LoVo (cell line): ENCODE results near the gene APLN.

Experiments used
- DNase-seq: peaks from one replicate; pipeline ENCODE4 v3.0.0-alpha.2; 2016; ENCODE audit warnings: low spot score

Gene APLN

GRCh38 chrX:129659861-129660260 lies 5.1 kb upstream of the APLN start:
- DNase-seq = no peak

GRCh38 chrX:129659141-129659540 lies 4.4 kb upstream of the APLN start:
- DNase-seq = no peak

DNA sequence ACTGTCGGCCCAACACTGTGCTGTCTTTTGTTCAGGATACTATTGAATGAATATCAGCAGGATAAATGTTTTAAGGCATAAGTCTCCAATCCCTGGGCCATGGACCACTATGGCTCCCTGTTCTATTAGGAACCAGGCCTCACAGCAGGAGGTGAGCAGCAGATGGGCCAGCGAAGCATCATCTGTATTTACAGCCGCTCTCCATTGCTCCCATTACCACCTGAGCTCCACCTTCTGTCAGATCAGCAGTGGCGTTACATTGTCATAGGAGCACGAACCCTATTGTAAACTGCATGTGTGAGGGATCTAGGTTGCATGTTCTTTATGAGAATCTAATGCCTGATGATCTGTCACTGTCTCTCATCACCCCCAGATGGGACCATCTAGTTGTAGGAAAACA lies 3.7 kb upstream of the APLN start:
- no peak for DNase-seq

GRCh38 chrX:129655547-129656249 lies 942 bp upstream of the APLN start:
- DNase-seq = no peak

DNA sequence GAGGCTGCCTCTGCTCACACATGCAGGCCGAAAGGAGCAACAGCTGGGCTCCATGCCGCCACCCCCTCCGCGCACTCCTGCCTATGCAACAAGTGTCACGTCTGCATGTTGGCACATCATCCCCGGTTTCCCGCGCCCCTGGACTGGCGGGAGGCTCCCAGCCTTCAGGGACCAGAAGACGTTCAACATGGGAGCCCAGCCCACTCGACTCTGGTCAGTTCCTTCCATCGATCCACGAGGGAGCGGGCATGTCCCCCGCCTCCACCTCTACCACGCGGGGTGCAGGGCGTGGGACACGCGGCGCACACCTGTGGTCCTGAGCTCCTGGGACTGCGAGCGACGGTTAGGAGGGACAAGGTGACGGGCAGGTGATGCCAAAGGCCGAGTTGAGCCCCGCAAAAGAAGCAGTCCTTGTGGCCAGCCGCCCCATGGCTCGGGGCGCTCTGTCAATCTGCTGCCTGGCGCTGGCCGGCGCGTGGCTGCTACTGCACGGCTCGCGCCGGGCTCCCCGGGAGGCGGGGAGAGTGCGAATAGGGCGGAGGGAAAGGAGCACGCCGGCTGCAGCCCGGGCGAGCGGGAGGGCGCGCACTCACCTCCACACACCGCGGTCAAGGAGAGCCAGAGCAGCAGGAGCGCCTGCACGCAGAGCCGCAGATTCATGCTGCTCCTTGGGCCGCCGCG lies 645 bp downstream of the APLN start:
- DNase-seq = peak; percentile 3

DNA sequence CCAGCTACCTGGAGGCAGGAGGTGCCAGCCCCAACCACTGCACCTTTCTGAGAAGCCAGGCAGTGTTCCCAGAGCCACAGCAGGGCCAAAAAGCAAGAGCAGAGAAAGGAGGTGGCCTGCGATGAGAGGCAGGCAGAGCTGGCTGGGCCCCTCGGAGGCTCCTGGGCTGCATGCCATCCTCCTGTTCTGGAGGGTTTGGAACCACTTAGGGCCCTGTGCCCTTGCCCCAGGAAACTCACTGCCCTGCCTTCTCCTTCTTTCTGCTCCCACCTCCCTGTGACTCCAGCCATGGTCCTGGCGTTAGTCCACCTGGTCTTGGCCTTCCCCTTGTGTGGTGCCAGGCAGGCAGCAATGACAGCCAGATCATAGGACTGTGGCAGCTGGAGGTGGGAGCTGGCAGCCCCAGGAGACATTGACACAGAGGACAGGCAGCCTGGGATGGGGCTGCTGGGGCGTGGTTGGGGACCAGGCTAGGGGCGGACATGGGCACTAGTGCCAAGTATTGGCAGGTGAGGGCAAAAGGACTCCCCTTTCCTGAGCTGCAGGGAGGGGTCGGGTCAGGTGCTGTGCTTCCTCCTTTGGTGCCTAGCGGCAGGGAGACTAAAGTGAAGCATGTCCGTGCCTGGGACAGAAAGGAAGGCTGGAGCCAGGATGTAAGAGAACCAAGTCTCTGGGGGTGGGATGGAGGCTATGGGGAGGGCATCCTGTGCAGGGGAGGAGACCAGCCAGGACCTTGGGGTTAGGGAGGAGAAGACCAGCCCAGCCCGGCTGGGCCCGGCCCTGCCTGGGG lies 1.4 kb downstream of the APLN start:
- no peak for DNase-seq

DNA sequence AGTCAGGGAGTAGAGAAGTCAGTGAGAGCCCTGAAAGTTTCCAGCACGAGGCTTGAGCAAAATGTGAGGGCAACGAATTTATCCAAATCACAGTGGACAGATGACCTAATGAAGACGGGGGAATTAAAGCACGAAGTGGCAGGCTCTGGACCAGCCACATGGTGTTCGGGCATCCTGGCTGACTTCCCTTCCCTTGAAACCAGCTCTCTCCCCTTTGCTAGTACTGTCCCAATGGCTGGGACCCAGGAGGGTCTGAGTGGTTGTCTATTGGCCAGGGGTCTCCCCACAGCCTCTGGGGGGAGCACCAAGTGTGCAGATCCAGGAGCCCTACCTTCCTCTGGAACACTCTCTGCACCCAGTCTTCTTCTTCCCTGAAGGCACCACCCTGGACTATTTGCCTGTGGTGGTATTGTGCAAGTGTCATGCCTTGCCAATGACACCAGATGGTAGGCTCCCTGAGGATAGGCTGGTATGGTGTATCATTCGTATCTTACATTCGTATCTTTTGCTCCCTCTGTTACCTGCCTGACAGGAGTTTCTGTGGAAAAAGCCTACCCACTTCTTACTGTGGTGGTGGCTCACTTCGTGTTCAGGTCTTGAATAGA lies 2.1 kb downstream of the APLN start:
- no peak for DNase-seq

DNA sequence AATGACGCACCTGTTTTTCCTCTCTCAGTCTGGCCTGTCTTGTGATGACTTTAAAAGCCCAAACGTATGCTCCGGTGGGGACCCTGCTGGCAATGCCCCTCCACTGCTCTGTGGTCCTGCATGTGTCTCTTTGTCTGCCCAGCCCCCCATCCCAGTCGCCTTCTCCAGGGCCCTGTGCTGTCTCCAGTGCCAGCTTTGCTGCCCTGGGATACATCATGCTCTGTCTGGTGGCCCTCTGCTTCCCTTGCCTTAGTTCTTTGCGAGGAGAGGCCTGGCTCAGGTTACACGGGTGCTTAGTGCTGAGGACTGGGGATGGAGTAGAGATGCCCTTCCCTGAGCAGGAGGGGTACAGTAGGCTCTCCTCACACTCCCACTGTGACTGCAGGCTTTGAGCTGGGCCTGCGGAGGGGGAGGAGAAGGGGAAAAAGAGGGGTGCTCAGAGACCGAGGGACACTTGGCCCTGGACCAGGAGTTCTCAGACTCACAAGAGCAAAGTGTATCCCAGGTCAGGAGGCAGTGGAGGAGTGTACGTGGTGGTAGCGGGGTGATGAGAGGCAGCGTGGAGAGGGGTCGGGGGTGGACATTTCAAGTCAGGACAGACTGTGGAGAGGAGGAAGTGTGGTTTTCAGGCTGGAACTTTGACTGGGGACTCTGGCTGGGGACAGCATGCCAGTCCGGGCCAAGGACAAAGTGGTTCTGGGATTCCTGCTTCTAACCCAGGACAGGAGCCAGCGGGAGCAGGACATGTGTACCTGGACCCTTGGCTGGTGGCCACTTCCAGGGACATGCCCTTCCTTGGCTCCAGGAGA lies 2.8 kb downstream of the APLN start:
- DNase-seq = no peak

- DNase-seq = no peak
These were observed 3.8 kb downstream of the APLN start for GRCh38 chrX:129650821-129651510.

GRCh38 chrX:129650183-129650689 lies 4.5 kb downstream of the APLN start:
- DNase-seq = no peak

DNA sequence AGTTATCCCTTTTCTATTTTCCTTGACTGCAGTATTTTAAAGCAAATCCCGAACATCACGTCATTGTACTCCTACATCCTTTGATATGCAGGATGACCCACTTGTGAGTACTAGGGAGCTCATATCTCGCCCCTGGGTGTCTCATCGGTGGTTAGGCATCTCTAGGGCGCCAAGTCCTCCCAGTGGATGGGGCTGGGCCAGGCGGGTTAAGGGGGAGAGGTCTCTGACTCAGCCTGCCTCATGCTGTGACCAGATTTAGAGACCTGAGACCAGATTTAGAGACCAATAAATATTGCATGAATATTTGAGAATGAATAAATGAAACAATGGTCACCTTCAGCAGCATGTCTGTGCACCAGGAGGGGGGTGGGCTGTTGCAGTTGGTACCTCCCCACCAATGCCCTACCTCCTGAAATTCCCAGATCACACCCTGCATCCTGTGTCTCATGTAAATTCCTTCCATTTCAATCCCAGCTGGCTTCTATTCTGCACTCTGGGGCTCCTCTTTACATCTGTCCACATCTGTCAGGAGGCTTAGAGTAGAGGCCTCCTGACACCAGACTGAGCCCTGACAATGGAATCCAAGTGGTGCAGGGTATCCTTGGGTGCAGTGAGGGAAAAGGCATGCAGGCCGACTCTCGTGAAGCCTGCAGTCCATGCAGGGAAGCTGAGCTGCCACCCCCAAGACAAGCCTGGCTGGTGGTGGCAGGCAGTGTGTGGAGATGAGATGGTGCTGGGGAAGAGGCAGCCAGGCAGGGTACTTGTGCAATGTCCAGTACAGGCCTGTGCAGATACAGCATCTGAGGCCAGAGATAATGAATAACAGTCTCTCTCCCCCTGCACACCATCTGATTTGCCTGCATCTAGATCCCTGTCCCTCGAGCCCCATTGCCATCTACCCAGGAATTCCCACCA lies 5.2 kb downstream of the APLN start:
- DNase-seq = no peak

DNA sequence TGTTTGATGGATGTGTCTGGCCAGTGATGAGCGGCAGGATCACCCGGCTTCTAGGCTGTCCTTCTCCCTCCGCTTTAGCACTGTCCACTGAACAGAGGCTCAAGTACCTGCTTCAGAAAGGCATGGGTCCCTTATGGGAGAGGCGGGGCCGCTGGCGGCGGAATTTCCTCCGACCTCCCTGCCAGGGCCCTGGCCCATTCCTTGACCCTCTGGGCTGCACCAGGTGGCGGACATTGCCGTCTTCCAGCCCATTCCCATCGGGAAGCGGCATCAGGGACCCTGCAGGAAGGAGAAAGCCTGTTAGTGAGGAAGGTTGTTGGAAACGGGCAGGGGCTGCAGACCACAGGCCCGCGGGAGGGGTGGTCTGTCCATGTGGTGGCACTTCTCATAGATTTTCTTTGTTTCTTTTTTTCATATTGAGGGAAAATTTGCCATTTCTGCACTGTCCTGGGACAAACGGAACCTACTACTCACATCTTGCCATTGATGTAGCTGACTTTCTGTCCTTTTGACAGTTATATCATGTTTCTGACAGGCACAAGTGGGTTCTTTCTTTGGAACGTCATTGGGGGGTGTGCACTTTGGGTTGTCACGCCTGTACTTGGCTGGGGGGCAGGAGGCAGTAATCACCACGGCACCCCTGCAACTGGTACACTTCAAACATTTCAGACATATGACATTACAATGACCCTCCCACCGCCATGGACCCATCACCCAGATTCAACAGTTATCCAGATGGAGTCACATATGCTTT lies 6.1 kb downstream of the APLN start:
- no peak for DNase-seq

DNA sequence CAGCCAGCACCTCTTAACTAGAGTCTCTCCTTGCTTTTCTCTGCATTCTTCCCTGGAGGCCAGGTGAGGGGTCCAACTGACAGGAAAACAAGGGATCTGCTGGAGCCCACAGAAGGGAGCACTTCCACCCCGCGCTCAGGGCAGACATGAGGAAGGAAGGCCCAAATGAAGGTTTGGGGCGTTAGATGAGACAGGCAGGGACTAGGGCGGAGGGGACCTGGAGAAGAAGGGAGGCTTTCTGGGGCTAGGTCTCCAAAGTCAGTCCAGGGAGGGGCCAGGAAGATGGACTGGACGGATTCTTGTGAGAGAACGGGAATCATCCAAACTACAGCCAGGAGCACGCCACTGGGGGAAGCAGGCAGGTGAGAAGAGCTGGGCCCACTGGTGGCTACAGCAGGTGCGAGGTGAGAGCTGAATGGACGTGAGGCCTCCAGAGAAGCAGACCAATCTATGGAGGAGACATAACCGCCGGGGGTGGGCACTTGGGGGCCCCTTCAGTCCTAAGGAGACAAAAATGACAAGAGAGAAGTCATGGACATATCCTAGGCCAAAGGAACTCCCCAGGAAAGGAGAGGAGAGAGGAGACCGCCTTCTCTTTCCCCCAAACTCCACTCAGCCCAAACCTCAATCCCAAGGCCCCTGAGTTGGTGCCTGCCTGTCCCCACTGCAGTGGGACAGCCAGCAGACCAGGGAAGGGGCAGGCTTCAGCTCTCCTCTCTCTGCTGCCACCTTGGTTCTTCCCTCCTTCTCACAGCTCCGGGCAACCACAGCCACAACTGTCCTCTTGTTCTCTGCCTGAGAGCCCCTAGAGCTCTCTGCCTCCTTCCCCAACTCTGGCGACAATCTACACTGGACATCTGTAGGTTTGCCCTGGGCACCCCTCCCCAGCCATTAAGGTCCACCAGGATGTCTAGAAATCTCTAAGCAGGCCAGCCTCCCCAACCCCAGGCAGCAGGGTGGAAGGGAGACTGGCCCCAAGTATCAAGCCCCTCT lies 7.0 kb downstream of the APLN start:
- no peak for DNase-seq

- no peak for DNase-seq
These were observed 8.0 kb downstream of the APLN start for GRCh38 chrX:129646566-129647417.

DNA sequence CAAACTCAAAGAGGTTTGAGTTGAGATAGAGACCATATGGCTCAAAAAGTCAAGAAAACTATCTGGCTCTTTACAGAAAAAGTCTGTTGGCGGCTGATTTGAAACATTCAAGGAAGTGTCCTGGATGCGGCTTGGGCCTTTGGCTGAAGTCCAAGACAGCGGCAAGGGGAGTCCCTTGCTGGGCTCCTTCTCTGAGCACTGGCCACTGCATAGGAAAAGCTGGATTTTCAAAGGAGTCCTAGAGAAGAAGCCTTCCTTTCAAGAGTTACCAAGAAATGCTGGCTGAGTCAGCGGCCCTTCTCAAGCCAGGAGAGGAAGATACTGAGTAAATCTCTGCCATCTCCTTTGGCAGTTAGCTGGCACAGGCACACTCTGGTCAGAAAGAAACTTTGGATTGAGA lies 12.1 kb downstream of the APLN start:
- no peak for DNase-seq

GRCh38 chrX:129641941-129642340 lies 12.8 kb downstream of the APLN start:
- no peak for DNase-seq

DNA sequence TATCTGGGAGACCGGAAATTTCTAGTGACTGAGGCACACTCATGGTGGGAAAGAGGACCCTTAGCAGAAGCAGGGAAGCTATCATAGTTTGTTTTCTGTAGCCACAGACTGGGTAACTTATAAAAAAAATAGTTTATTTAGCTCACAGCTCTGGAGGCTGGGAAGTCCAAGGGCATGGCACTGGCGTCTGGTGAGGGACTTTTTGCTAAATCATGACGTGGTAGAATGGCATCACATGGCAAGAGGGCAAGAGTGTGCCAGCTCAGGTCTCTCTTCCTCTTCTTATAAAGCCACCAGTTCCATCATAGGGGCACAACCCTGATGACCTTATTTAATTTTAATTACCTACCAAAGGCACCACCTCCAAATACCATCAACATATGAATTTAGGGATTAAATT lies 13.3 kb downstream of the APLN start:
- no peak for DNase-seq
